HepG2 (cell line): Measurements from ENCODE around the gene SAMD4B. TPM values are rescaled to one million over a fixed set of nuclear protein-coding genes. Genes with fewer than 3 reads are reported as not detected.

Experiments
- ATAC-seq: fragments of 200-7000 bp; cut with Tn5 transposase; 3 replicates; pipeline ENCODE4 v1.9.1; 2020; ENCODE audit warnings: mild to moderate bottlenecking, moderate library complexity
- BruUV-seq: library from RNA; stranded (reverse); fragments of 400-500 nt; replicated peaks from 2 replicates; lab custom pipeline; 2021; lab: Mats Ljungman, UMichigan
- CTCF ChIA-PET: fragments of 300-600 bp; formaldehyde crosslinking; extraction: SDS; loops from one replicate; lab custom pipeline; 2021; ENCODE audit warnings: low total read pairs, inconsistent platforms, low intra/inter-chr PET ratio; lab: Yijun Ruan, JAX
- POLR2A ChIA-PET: fragments of 350-600 bp; sonication (Branson Sonifier 250); formaldehyde crosslinking; loops from one replicate; lab custom pipeline; 2020; ENCODE audit warnings: antibody characterized with exemption, inconsistent platforms; lab: Yijun Ruan, JAX
- DNase-seq: peaks from one replicate; pipeline ENCODE4 v3.0.0-alpha.2; 2015; ENCODE audit warnings: low spot score
- FAIRE-seq: peaks from 3 replicates; lab custom pipeline; 2011; peaks lifted over from hg19 to GRCh38; lab: Jason Lieb, UNC
- H2AFZ ChIP-seq: one replicate; pipeline ENCODE4 v1.6.1; 2011; ENCODE audit warnings: low read length, inconsistent platforms
- H3K27ac ChIP-seq: fragments of 300-600 bp; 3 replicates; pipeline ENCODE4 v1.8.0; 2011; ENCODE audit warnings: mixed run types, mild to moderate bottlenecking, mixed read lengths, low read length, inconsistent platforms; ENCODE audit not compliant: insufficient read depth; ENCODE audit errors: extremely low read length
- H3K27me3 ChIP-seq, 2 experiments: fragments of 200-600 bp in 1 of 2; 2 replicates in 1 of 2; 3 replicates in 1 of 2; pipeline versions ENCODE4 v1.6.0 to v1.8.0; 2011; ENCODE audit warnings: low read length in 2 of 2, mild to moderate bottlenecking in 2 of 2, moderate library complexity in 2 of 2, inconsistent platforms in 1 of 2; ENCODE audit not compliant: insufficient read depth in 2 of 2, control insufficient read depth in 1 of 2
- H3K36me3 ChIP-seq, 2 experiments: fragments of 200-600 bp in 1 of 2; replicated peaks in 1 of 2; 2 replicates in 1 of 2; 3 replicates in 1 of 2; pipeline versions ENCODE4 v1.5.1 to v1.8.0; 2011; ENCODE audit warnings: low read length in 2 of 2, inconsistent platforms in 1 of 2; ENCODE audit not compliant: insufficient read depth in 2 of 2, control insufficient read depth in 1 of 2
- H3K4me1 ChIP-seq: 2 replicates; pipeline ENCODE4 v1.5.1; 2012; ENCODE audit warnings: low read length, inconsistent platforms; ENCODE audit not compliant: insufficient read depth
- H3K4me2 ChIP-seq: 2 replicates; pipeline ENCODE4 v1.6.0; 2011; ENCODE audit warnings: low read depth, low read length, inconsistent platforms
- H3K4me3 ChIP-seq, 3 experiments: fragments of 200-600 bp in 1 of 3; sonication (generic), shearing (Covaris generic) in 1 of 3; replicated peaks in 1 of 3; 2 replicates each; pipeline ENCODE4 v1.5.1; 2011 to 2016; ENCODE audit warnings: low read length in 3 of 3, inconsistent platforms in 2 of 3, low read depth in 2 of 3, mild to moderate bottlenecking in 2 of 3, control low read depth in 1 of 3, mixed read lengths in 1 of 3; ENCODE audit not compliant: insufficient read depth in 1 of 3
- H3K79me2 ChIP-seq: one replicate; pipeline ENCODE4 v1.6.1; 2011; ENCODE audit warnings: low read length, inconsistent platforms; ENCODE audit not compliant: insufficient read depth
- H3K9ac ChIP-seq: 2 replicates; pipeline ENCODE4 v1.6.0; 2011; ENCODE audit warnings: mild to moderate bottlenecking, low read depth, low read length, inconsistent platforms; ENCODE audit not compliant: insufficient read depth
- H3K9me3 ChIP-seq: 2 replicates; pipeline ENCODE4 v1.5.1; 2012; ENCODE audit warnings: mild to moderate bottlenecking, low read length
- H4K20me1 ChIP-seq: 2 replicates; pipeline ENCODE4 v1.6.0; 2011; ENCODE audit warnings: inconsistent platforms, mild to moderate bottlenecking, low read length, moderate library complexity; ENCODE audit not compliant: insufficient read depth
- NCOR1 ChIP-seq: fragments of 200-600 bp; sonication (generic); IDR thresholded peaks from 2 replicates; pipeline ENCODE4 v1.7.0; 2017; ENCODE audit warnings: antibody characterized with exemption, low read length, borderline replicate concordance
- SP5 ChIP-seq: IDR thresholded peaks from 2 replicates; pipeline ENCODE4 v1.6.1; 2016; ENCODE audit warnings: low read depth, borderline replicate concordance
- ZMYM4 ChIP-seq: sonication (generic); formaldehyde crosslinking; IDR thresholded peaks from 2 replicates; pipeline ENCODE4 v1.8.1; 2023; ENCODE audit warnings: mild to moderate bottlenecking, missing genetic modification reagents
- ZNF614 ChIP-seq: IDR thresholded peaks from 2 replicates; pipeline ENCODE4 v1.6.1; 2018; ENCODE audit warnings: missing biosample characterization, missing genetic modification reagents, inconsistent platforms, borderline replicate concordance
- ZNF660 ChIP-seq: sonication (generic); formaldehyde crosslinking; IDR thresholded peaks from 2 replicates; pipeline ENCODE4 v1.5.1; 2020; ENCODE audit warnings: mild to moderate bottlenecking, low read depth, missing genetic modification reagents, borderline replicate concordance
- ZNF687 ChIP-seq: sonication (generic); formaldehyde crosslinking; IDR thresholded peaks from 2 replicates; pipeline ENCODE4 v1.5.1; 2020; ENCODE audit warnings: mild to moderate bottlenecking, missing genetic modification reagents, moderate library complexity
- ZNF7 ChIP-seq: IDR thresholded peaks from 2 replicates; pipeline ENCODE4 v1.6.1; 2016; ENCODE audit warnings: missing biosample characterization, missing genetic modification reagents
- WGBS: methylation state at CpG from one replicate; pipeline ENCODE4 v1.1.6; 2017; ENCODE audit warnings: low lambda C conversion rate; 5-methylcytosine and 5-hydroxymethylcytosine counted together
- in situ Hi-C: cut with HindIII; loops from 2 replicates; pipeline ENCODE4 v1.10.0; 2017; ENCODE audit warnings: low pct_unique_long_range_greater_than_20kb; ENCODE audit not compliant: extremely low pct_ligation_motif_present
- intact Hi-C: fragments of 100-400 bp; cut with micrococcal nuclease; formaldehyde crosslinking; loops from one replicate; pipeline ENCODE4 v1.10.0; 2022; ENCODE audit not compliant: unreplicated experiment
- polyA plus RNA-seq, 8 experiments: library from polyadenylated mRNA; depleted of rRNA in 3 of 8; stranded (reverse) in 7 of 8; unstranded in 1 of 8; fragments of >200 nt; fragmentation: Illumina TruSeq in 4 of 8; extraction: Trizol in 4 of 8; gene quantifications; 2 replicates each; pipeline versions ENCODE4 v1.2.1 to v1.2.3, GENCODE V29; 2011 to 2016; ENCODE audit warnings: low read depth in 4 of 8, missing spikeins in 1 of 8, mixed read lengths in 1 of 8; ENCODE audit not compliant: insufficient read depth in 1 of 8
- total RNA-seq, 5 experiments: library from RNA; depleted of rRNA; stranded (reverse); fragments of >200 nt; fragmentation: Illumina TruSeq; extraction: Trizol; gene quantifications; 2 replicates each; pipeline ENCODE4 v1.2.3, GENCODE V29; 2016; ENCODE audit warnings: low read depth in 1 of 5
- TF ChIP-seq, protein P1 (sequence below), 2 experiments: fragments of 450-650 bp in 1 of 2; sonication (generic) in 1 of 2; formaldehyde crosslinking; IDR thresholded peaks; 2 replicates each; pipeline versions ENCODE4 v1.5.0 to v1.8.0; 2020 to 2022; ENCODE audit warnings: mild to moderate bottlenecking in 1 of 2, missing genetic modification reagents in 1 of 2

SAMD4B gene
- total and polyA plus RNA-seq, 2 of the 13 experiments (the other 11 are each of a cell fraction or from before 2014, with no cell fraction given) = 26.0 to 31.8 TPM

- in situ Hi-C loops (no loop called here), intact Hi-C loops (no loop called here)
- Histone ChIP-seq H3K9ac (no peak overlapping the region), H3K36me3 (no peaks in the 10 kb centered on the region), H3K4me2 (no peak overlapping the region), H3K79me2 (no peaks in the 10 kb centered on the region), H3K27ac (no peak overlapping the region), H3K4me1 (peaks cover 9% of the 10 kb centered on the region), H4K20me1 (no peaks in the 10 kb centered on the region), H2AFZ (no peak overlapping the region), H3K9me3 (no peaks in the 10 kb centered on the region), H3K4me3 (no peak overlapping the region)
- FAIRE-seq = no peak
- POLR2A ChIA-PET = no interaction called here
- ATAC-seq = no peak
- CTCF ChIA-PET = no interaction called here
- DNase-seq = no peak
- WGBS = 69% methylated on average over 9 of the region's 9 CpGs
- TF ChIP-seq NCOR1 = no peak
- TF ChIP-seq, protein P1, sequence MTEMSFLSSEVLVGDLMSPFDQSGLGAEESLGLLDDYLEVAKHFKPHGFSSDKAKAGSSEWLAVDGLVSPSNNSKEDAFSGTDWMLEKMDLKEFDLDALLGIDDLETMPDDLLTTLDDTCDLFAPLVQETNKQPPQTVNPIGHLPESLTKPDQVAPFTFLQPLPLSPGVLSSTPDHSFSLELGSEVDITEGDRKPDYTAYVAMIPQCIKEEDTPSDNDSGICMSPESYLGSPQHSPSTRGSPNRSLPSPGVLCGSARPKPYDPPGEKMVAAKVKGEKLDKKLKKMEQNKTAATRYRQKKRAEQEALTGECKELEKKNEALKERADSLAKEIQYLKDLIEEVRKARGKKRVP (CRISPR knock-in tag; IDR thresholded peaks at IDR 0.05) = no peak
- TF ChIP-seq, all 625 proteins: peak for 0
- H3K27me3 ChIP-seq = peaks cover 0 to 10% of the 10 kb centered on the region in 2 experiments; a peak in 2 of 5 replicates
- no TSS peak for BruUV-seq
Observed at GRCh38 chr19:39299404-39299803, 42.8 kb upstream of the SAMD4B start.

DNA sequence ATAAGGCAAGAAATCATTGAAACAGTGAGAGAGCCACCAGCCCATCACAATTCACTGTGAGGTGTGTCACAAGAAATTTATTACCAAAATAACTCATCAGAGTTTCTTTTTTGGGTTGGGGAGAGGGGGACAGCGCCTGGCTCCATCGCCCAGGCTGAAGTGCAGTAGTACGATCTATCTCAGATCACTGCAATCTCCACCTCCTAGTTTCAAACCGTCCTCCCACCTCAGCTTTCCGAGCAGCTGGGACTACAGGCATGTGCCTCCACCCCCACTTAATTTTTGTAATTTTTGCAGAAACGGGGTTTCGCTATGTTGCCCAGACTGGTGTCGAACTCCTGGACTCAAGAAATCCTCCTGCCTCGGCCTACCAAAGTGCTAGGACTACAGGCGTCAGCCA, 42.4 kb upstream of the SAMD4B start:
- TF ChIP-seq ZNF687 (CRISPR knock-in tag) = no peak
- TF ChIP-seq ZNF614 (CRISPR knock-in tag) = no peak
- no peak for TF ChIP-seq SP5 (CRISPR knock-in tag)
- no peak for TF ChIP-seq ZNF660 (CRISPR knock-in tag)
- no peak for TF ChIP-seq ZMYM4 (CRISPR knock-in tag)
- TF ChIP-seq ZNF7 (CRISPR knock-in tag) = no peak

More for the DNA sequence above, 42.4 kb upstream of the SAMD4B start:
- BruUV-seq = no TSS peak
- no peaks in the 10 kb centered on the region for H4K20me1 ChIP-seq
- no peak for DNase-seq
- ATAC-seq = no peak
- H2AFZ ChIP-seq = no peak overlapping the region
- in situ Hi-C loops (no loop called here), intact Hi-C loops (no loop called here)
- H3K4me3 ChIP-seq = no peak overlapping the region
- H3K4me1 ChIP-seq = peaks cover 9% of the 10 kb centered on the region
- H3K9ac ChIP-seq = no peak overlapping the region
- no peaks in the 10 kb centered on the region for H3K79me2 ChIP-seq
- H3K27ac ChIP-seq = no peak overlapping the region
- H3K36me3 ChIP-seq = no peaks in the 10 kb centered on the region
- ChIA-PET CTCF (no interaction called here), POLR2A (no interaction called here)
- no peaks in the 10 kb centered on the region for H3K9me3 ChIP-seq
- H3K27me3 ChIP-seq = peaks cover 0 to 10% of the 10 kb centered on the region in 2 experiments; a peak in 2 of 5 replicates
- no peak for FAIRE-seq
- no peak overlapping the region for H3K4me2 ChIP-seq
- 62% methylated on average over 10 of the region's 10 CpGs for WGBS
